HepG2 (cell line): Measurements from ENCODE around the gene FAM222B. TPM values are rescaled to one million over a fixed set of nuclear protein-coding genes. Genes with fewer than 3 reads are reported as not detected.

Experiments used
- ARHGAP35 ChIP-seq: sonication (generic); formaldehyde crosslinking; IDR thresholded peaks from 2 replicates; pipeline ENCODE4 v1.9.0; 2022; ENCODE audit warnings: mild to moderate bottlenecking, inconsistent platforms, moderate library complexity, missing genetic modification reagents, borderline replicate concordance
- IKZF4 ChIP-seq: sonication (generic); formaldehyde crosslinking; IDR thresholded peaks from 2 replicates; pipeline ENCODE4 v1.5.1; 2020; ENCODE audit warnings: borderline replicate concordance, mild to moderate bottlenecking, low read depth, missing genetic modification reagents; ENCODE audit errors: not compliant biosample characterization
- KDM2A ChIP-seq: sonication (generic); formaldehyde crosslinking; IDR thresholded peaks from 2 replicates; pipeline ENCODE4 v1.4.0; 2020; ENCODE audit warnings: low read depth, missing genetic modification reagents, borderline replicate concordance
- KDM6A ChIP-seq: IDR thresholded peaks from 2 replicates; pipeline ENCODE4 v1.6.1; 2016; ENCODE audit warnings: low read depth
- NFE2L2 ChIP-seq: fragments of 150-350 bp; IDR thresholded peaks from 2 replicates; pipeline ENCODE4 v1.6.1; 2014; ENCODE audit warnings: low read length
- NFKB2 ChIP-seq: sonication (generic); formaldehyde crosslinking; IDR thresholded peaks from 2 replicates; pipeline ENCODE4 v1.4.0; 2020; ENCODE audit warnings: missing genetic modification reagents, borderline replicate concordance
- SOX6 ChIP-seq, 2 experiments: fragments of 450-650 bp in 1 of 2; sonication (generic) in 1 of 2; formaldehyde crosslinking in 1 of 2; IDR thresholded peaks; 2 replicates each; pipeline versions ENCODE4 v1.4.0 to v1.6.1; 2017 to 2020; ENCODE audit warnings: antibody characterized with exemption in 1 of 2, mild to moderate bottlenecking in 1 of 2, missing genetic modification reagents in 1 of 2
- THYN1 ChIP-seq: sonication (generic); formaldehyde crosslinking; IDR thresholded peaks from 2 replicates; pipeline ENCODE4 v1.8.1; 2023; ENCODE audit warnings: low read depth, mild to moderate bottlenecking, moderate library complexity, missing genetic modification reagents, borderline replicate concordance
- ZFP62 ChIP-seq: sonication (generic); formaldehyde crosslinking; IDR thresholded peaks from 2 replicates; pipeline ENCODE4 v1.4.0; 2020; ENCODE audit warnings: missing genetic modification reagents
- ZNF138 ChIP-seq: sonication (generic); formaldehyde crosslinking; IDR thresholded peaks from 2 replicates; pipeline ENCODE4 v1.5.0; 2020; ENCODE audit warnings: mild to moderate bottlenecking, low read depth, missing genetic modification reagents
- ZNF143 ChIP-seq: sonication (generic); formaldehyde crosslinking; IDR thresholded peaks from 2 replicates; pipeline ENCODE4 v1.4.0; 2020; ENCODE audit warnings: missing genetic modification reagents
- ZNF205 ChIP-seq: IDR thresholded peaks from 2 replicates; pipeline ENCODE4 v1.6.1; 2018; ENCODE audit warnings: missing biosample characterization, missing genetic modification reagents
- ZNF251 ChIP-seq: sonication (generic); formaldehyde crosslinking; IDR thresholded peaks from 2 replicates; pipeline ENCODE4 v1.9.0; 2021; ENCODE audit warnings: mild to moderate bottlenecking, missing genetic modification reagents
- ZNF296 ChIP-seq: sonication (generic); formaldehyde crosslinking; conservative IDR thresholded peaks from 2 replicates; pipeline ENCODE4 v1.5.0; 2020; ENCODE audit warnings: mild to moderate bottlenecking, missing genetic modification reagents
- ZNF629 ChIP-seq: sonication (generic); formaldehyde crosslinking; conservative IDR thresholded peaks from 2 replicates; pipeline ENCODE4 v1.5.0; 2020; ENCODE audit warnings: missing genetic modification reagents
- ZNF777 ChIP-seq: sonication (generic); formaldehyde crosslinking; IDR thresholded peaks from 2 replicates; pipeline ENCODE4 v1.4.0; 2020; ENCODE audit warnings: missing genetic modification reagents
- polyA plus RNA-seq, 8 experiments: library from polyadenylated mRNA; depleted of rRNA in 3 of 8; stranded (reverse) in 7 of 8; unstranded in 1 of 8; fragments of >200 nt; fragmentation: Illumina TruSeq in 4 of 8; extraction: Trizol in 4 of 8; gene quantifications; 2 replicates each; pipeline versions ENCODE4 v1.2.1 to v1.2.3, GENCODE V29; 2011 to 2016; ENCODE audit warnings: low read depth in 4 of 8, missing spikeins in 1 of 8, mixed read lengths in 1 of 8; ENCODE audit not compliant: insufficient read depth in 1 of 8
- total RNA-seq, 5 experiments: library from RNA; depleted of rRNA; stranded (reverse); fragments of >200 nt; fragmentation: Illumina TruSeq; extraction: Trizol; gene quantifications; 2 replicates each; pipeline ENCODE4 v1.2.3, GENCODE V29; 2016; ENCODE audit warnings: low read depth in 1 of 5
- TF ChIP-seq, protein P1 (sequence below): sonication (generic); formaldehyde crosslinking; IDR thresholded peaks from 2 replicates; pipeline ENCODE4 v1.4.0; 2020; ENCODE audit warnings: low read depth, missing genetic modification reagents
- TF ChIP-seq, protein P2 (sequence below): IDR thresholded peaks from 2 replicates; pipeline ENCODE4 v1.6.1; 2016
- TF ChIP-seq, protein P3 (sequence below): sonication (generic); formaldehyde crosslinking; IDR thresholded peaks from 2 replicates; pipeline ENCODE4; 2020; ENCODE audit warnings: missing genetic modification reagents, mild to moderate bottlenecking, borderline replicate concordance
- TF ChIP-seq, protein P4 (sequence below): sonication (generic); formaldehyde crosslinking; IDR thresholded peaks from 2 replicates; pipeline ENCODE4 v1.5.1; 2020; ENCODE audit warnings: missing genetic modification reagents, mild to moderate bottlenecking, borderline replicate concordance

The FAM222B gene
- total and polyA plus RNA-seq, 2 of the 13 experiments (the other 11 are each of a cell fraction or from before 2014, with no cell fraction given) = 3.5 to 7.3 TPM

DNA sequence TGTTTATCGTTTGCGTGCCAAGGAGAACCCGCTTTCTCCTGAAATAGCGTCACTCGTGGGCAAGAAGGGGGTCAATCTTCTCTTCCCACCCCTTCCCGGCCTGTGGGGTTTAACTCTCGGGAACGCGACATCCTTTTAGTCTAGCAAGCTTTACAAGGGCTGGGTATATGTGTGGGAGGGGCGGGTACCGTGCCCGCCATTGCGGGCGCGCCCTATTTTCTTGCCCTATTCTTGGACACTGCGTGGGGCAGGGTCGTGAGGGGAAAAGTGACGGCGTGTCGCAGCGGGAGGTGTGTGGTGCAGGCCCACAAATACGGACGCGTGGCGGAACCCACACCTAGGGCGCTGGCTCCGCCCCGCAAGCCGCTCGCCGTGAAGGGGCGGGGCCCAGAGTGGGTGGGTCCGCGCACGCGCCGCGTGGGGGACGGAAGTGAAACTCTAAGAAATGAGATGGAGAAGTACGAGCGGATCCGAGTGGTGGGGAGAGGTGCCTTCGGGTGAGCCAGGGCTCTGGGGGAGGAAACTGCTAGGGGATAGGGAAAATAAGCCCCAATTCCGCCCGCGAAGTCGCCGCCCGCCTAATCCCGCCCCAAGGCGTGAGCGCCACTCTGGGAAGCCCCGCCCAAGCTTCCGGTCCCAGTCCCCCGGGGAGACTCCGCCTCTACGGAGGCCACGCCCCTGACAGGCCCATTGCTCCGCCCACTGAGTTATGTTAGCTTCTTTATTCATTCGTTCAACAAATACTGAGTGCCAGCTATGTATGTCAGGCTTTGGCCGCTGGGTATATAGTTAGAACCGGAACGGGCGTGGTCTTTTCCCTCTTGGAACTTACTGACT lies 114.0 kb downstream of the FAM222B start, which contains the start of gene NEK8 (continued):
- TF ChIP-seq ZNF143 (CRISPR knock-in tag) (no peak; the same call in 1 of the 2 replicates), KDM6A (no peak), NFE2L2 (no peak), ZNF138 (CRISPR knock-in tag) (peak; percentile 71; the same call in 1 of the 2 replicates), SOX6 (IDR thresholded peaks at IDR 0.05) (no peak), SOX6 (CRISPR knock-in tag; IDR thresholded peaks at IDR 0.05) (peak; percentile 33), ZNF296 (CRISPR knock-in tag) (0 out of 2 replicates have a peak, but pooled peaks have one; percentile 63), ZFP62 (CRISPR knock-in tag) (0 out of 2 replicates have a peak, but pooled peaks have one; percentile 5), KDM2A (CRISPR knock-in tag) (peak; percentile 52; the same call in 1 of the 2 replicates), ZNF205 (CRISPR knock-in tag) (no peak), ARHGAP35 (CRISPR knock-in tag) (no peak), ZNF777 (CRISPR knock-in tag) (no peak), NFKB2 (CRISPR knock-in tag) (peak; percentile 38; the same call in 1 of the 2 replicates), ZNF629 (no peak), ZNF251 (CRISPR knock-in tag) (no peak), THYN1 (no peak), IKZF4 (CRISPR knock-in tag) (no peak)
- TF ChIP-seq, protein P1, sequence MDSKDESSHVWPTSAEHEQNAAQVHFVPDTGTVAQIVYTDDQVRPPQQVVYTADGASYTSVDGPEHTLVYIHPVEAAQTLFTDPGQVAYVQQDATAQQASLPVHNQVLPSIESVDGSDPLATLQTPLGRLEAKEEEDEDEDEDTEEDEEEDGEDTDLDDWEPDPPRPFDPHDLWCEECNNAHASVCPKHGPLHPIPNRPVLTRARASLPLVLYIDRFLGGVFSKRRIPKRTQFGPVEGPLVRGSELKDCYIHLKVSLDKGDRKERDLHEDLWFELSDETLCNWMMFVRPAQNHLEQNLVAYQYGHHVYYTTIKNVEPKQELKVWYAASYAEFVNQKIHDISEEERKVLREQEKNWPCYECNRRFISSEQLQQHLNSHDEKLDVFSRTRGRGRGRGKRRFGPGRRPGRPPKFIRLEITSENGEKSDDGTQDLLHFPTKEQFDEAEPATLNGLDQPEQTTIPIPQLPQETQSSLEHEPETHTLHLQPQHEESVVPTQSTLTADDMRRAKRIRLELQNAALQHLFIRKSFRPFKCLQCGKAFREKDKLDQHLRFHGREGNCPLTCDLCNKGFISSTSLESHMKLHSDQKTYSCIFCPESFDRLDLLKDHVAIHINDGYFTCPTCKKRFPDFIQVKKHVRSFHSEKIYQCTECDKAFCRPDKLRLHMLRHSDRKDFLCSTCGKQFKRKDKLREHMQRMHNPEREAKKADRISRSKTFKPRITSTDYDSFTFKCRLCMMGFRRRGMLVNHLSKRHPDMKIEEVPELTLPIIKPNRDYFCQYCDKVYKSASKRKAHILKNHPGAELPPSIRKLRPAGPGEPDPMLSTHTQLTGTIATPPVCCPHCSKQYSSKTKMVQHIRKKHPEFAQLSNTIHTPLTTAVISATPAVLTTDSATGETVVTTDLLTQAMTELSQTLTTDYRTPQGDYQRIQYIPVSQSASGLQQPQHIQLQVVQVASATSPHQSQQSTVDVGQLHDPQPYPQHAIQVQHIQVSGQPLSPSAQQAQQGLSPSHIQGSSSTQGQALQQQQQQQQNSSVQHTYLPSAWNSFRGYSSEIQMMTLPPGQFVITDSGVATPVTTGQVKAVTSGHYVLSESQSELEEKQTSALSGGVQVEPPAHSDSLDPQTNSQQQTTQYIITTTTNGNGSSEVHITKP (CRISPR knock-in tag) = no peak
- TF ChIP-seq, protein P2, sequence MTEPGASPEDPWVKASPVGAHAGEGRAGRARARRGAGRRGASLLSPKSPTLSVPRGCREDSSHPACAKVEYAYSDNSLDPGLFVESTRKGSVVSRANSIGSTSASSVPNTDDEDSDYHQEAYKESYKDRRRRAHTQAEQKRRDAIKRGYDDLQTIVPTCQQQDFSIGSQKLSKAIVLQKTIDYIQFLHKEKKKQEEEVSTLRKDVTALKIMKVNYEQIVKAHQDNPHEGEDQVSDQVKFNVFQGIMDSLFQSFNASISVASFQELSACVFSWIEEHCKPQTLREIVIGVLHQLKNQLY = no peak
- TF ChIP-seq, protein P3, sequence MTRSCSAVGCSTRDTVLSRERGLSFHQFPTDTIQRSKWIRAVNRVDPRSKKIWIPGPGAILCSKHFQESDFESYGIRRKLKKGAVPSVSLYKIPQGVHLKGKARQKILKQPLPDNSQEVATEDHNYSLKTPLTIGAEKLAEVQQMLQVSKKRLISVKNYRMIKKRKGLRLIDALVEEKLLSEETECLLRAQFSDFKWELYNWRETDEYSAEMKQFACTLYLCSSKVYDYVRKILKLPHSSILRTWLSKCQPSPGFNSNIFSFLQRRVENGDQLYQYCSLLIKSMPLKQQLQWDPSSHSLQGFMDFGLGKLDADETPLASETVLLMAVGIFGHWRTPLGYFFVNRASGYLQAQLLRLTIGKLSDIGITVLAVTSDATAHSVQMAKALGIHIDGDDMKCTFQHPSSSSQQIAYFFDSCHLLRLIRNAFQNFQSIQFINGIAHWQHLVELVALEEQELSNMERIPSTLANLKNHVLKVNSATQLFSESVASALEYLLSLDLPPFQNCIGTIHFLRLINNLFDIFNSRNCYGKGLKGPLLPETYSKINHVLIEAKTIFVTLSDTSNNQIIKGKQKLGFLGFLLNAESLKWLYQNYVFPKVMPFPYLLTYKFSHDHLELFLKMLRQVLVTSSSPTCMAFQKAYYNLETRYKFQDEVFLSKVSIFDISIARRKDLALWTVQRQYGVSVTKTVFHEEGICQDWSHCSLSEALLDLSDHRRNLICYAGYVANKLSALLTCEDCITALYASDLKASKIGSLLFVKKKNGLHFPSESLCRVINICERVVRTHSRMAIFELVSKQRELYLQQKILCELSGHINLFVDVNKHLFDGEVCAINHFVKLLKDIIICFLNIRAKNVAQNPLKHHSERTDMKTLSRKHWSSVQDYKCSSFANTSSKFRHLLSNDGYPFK = peak; percentile 59; the same call in 1 of the 2 replicates
- TF ChIP-seq, protein P4, sequence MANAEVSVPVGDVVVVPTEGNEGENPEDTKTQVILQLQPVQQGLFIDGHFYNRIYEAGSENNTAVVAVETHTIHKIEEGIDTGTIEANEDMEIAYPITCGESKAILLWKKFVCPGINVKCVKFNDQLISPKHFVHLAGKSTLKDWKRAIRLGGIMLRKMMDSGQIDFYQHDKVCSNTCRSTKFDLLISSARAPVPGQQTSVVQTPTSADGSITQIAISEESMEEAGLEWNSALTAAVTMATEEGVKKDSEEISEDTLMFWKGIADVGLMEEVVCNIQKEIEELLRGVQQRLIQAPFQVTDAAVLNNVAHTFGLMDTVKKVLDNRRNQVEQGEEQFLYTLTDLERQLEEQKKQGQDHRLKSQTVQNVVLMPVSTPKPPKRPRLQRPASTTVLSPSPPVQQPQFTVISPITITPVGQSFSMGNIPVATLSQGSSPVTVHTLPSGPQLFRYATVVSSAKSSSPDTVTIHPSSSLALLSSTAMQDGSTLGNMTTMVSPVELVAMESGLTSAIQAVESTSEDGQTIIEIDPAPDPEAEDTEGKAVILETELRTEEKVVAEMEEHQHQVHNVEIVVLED (CRISPR knock-in tag) = no peak
